OCI-LY7 (cell line): Measurements from ENCODE around the gene FAM227A. TPM values are rescaled to one million over a fixed set of nuclear protein-coding genes. Genes with fewer than 3 reads are reported as not detected.
A peak's percentile ranks its signal among the peaks of the same experiment; 100 is the strongest.

Experiments used
- BruUV-seq: library from RNA; stranded (reverse); fragments of 400-500 nt; replicated peaks from 2 replicates; lab custom pipeline; 2021; lab: Mats Ljungman, UMichigan
- CTCF ChIA-PET: fragments of 300-600 bp; sonication (Branson Sonifier 250); formaldehyde crosslinking; loops from one replicate; lab custom pipeline; 2022; ENCODE audit warnings: antibody characterized with exemption; ENCODE audit not compliant: unreplicated experiment; lab: Charles Lee
- POLR2A ChIA-PET: fragments of 300-600 bp; sonication (Branson Sonifier 250); formaldehyde crosslinking; loops from one replicate; lab custom pipeline; 2022; ENCODE audit warnings: antibody characterized with exemption; lab: Charles Lee
- DNase-seq: peaks from one replicate; pipeline ENCODE4 v3.0.0-alpha.2; 2015; ENCODE audit warnings: low spot score
- H2AFZ ChIP-seq: fragments of 200-600 bp; sonication (generic), shearing (Covaris generic); 2 replicates; pipeline ENCODE4 v1.6.1; 2014; ENCODE audit warnings: mild to moderate bottlenecking, antibody characterized with exemption, low read length, moderate library complexity
- H3K27ac ChIP-seq: fragments of 200-600 bp; sonication (generic); 2 replicates; pipeline ENCODE4 v1.5.1; 2014; ENCODE audit warnings: mixed run types, low read depth, mild to moderate bottlenecking, moderate library complexity, low read length, inconsistent platforms; ENCODE audit not compliant: poor library complexity, severe bottlenecking
- H3K36me3 ChIP-seq: fragments of 200-600 bp; sonication (generic); 2 replicates; pipeline ENCODE4 v1.6.1; 2014; ENCODE audit warnings: mild to moderate bottlenecking, antibody characterized with exemption, low read length, moderate library complexity, mixed read lengths; ENCODE audit not compliant: insufficient read depth
- H3K4me1 ChIP-seq: fragments of 200-600 bp; sonication (generic); 2 replicates; pipeline ENCODE4 v1.5.1; 2014; ENCODE audit warnings: mild to moderate bottlenecking, low read length; ENCODE audit not compliant: insufficient read depth, poor library complexity, severe bottlenecking
- H3K4me2 ChIP-seq: fragments of 200-600 bp; sonication (generic); 2 replicates; pipeline ENCODE4 v1.6.1; 2014; ENCODE audit warnings: mild to moderate bottlenecking, low read length
- H3K4me3 ChIP-seq: fragments of 200-600 bp; sonication (generic); 2 replicates; pipeline ENCODE4 v1.5.1; 2014; ENCODE audit warnings: mild to moderate bottlenecking, low read depth, low read length; ENCODE audit not compliant: poor library complexity, severe bottlenecking
- H3K79me2 ChIP-seq: fragments of 200-600 bp; sonication (generic); 2 replicates; pipeline ENCODE4 v1.6.1; 2016; ENCODE audit warnings: low read depth, mild to moderate bottlenecking, low read length, moderate library complexity, mixed read lengths; ENCODE audit not compliant: insufficient read depth
- H3K9me2 ChIP-seq: fragments of 200-600 bp; sonication (generic); 2 replicates; pipeline ENCODE4 v1.6.1; 2016; ENCODE audit warnings: mild to moderate bottlenecking, low read length, mixed read lengths; ENCODE audit not compliant: insufficient read depth
- H3K9me3 ChIP-seq: fragments of 200-600 bp; sonication (generic); 2 replicates; pipeline ENCODE4 v1.6.1; 2014; ENCODE audit warnings: mild to moderate bottlenecking, mixed run types, low read length, mixed read lengths
- H4K20me1 ChIP-seq: fragments of 200-600 bp; sonication (generic); 2 replicates; pipeline ENCODE4 v1.6.1; 2014; ENCODE audit warnings: mild to moderate bottlenecking, antibody characterized with exemption, low read length, moderate library complexity, mixed read lengths; ENCODE audit not compliant: insufficient read depth
- CTCF ChIP-seq: fragments of 200-600 bp; sonication (generic); conservative IDR thresholded peaks from 2 replicates; pipeline ENCODE4 v1.5.1; 2014; ENCODE audit warnings: mild to moderate bottlenecking, antibody characterized with exemption, low read length, moderate library complexity, mixed read lengths
- EZH2phosphoT487 ChIP-seq: fragments of 200-600 bp; sonication (generic); IDR thresholded peaks from 2 replicates; pipeline ENCODE4 v1.6.1; 2018; ENCODE audit warnings: low read depth, borderline replicate concordance, mild to moderate bottlenecking, mixed run types, antibody characterized with exemption, low read length, moderate library complexity, mixed read lengths
- intact Hi-C: fragments of 100-400 bp; cut with micrococcal nuclease; formaldehyde crosslinking; loops from one replicate; pipeline ENCODE4 v1.10.0; 2022; ENCODE audit not compliant: unreplicated experiment
- total RNA-seq, 2 experiments: library from RNA; depleted of rRNA in 1 of 2; stranded (reverse); fragments of >200 nt in 1 of 2; shearing (Covaris generic) in 1 of 2; gene quantifications; 2 replicates each; pipeline ENCODE4 v1.2.3, GENCODE V29; 2014 to 2022

The FAM227A gene
- total RNA-seq, 2 experiments from 2014 or later = 0.16 to 0.57 TPM

- Histone ChIP-seq H3K9me3 (no peaks in the 10 kb centered on the region), H3K79me2 (peaks cover 16% of the 10 kb centered on the region; the same call in 1 of the 2 replicates), H4K20me1 (no peaks in the 10 kb centered on the region), H3K27ac (no peak overlapping the region), H3K9me2 (no peaks in the 10 kb centered on the region), H3K4me2 (peak overlapping the region; percentile 73; the same call in 1 of the 2 replicates), H3K4me3 (no peak overlapping the region), H2AFZ (no peak overlapping the region), H3K36me3 (peaks cover 11% of the 10 kb centered on the region; the same call in 1 of the 2 replicates), H3K4me1 (peaks cover 23% of the 10 kb centered on the region)
- POLR2A ChIA-PET = interaction anchor here (0.7 to 1.5 kb wide), 2 partner anchors 138 to 173 kb away, joined by 3 to 8 read pairs; no protein-coding TSS in a partner anchor
- CTCF ChIA-PET = interaction anchor here (0.6 to 1.2 kb wide), 2 partner anchors 136 to 520 kb away, joined by 3 to 6 read pairs; no protein-coding TSS in a partner anchor
- peak; percentile 66 for DNase-seq
- intact Hi-C loops = loop anchor here (5.0 kb wide), 3 partner anchors 110 to 370 kb away; partner anchors contain the start of gene MAFF
- TF ChIP-seq CTCF = peak; percentile 93
- TF ChIP-seq EZH2phosphoT487 = no peak
- no TSS peak for BruUV-seq
Measured at GRCh38 chr22:38572065-38572464, 84.1 kb downstream of the FAM227A start.

- TF ChIP-seq EZH2phosphoT487 (no peak), CTCF (peak; percentile 66)
- intact Hi-C loops = loop anchor here (1.0 to 5.0 kb wide), 6 partner anchors 64 to 519 kb away; partner anchors contain the start of genes DDX17 and MAFF
- Histone ChIP-seq H4K20me1 (no peaks in the 10 kb centered on the region), H3K4me3 (peak overlapping the region; percentile 69), H3K9me2 (no peaks in the 10 kb centered on the region), H3K9me3 (no peaks in the 10 kb centered on the region), H2AFZ (peak overlapping the region; percentile 33; the same call in 1 of the 2 replicates), H3K4me1 (peaks cover 23% of the 10 kb centered on the region), H3K27ac (peak overlapping the region; percentile 70), H3K79me2 (peaks cover 16% of the 10 kb centered on the region; the same call in 1 of the 2 replicates), H3K4me2 (peak overlapping the region; percentile 73), H3K36me3 (peaks cover 17% of the 10 kb centered on the region; the same call in 1 of the 2 replicates)
- ChIA-PET CTCF (no interaction called here), POLR2A (interaction anchor here (0.7 to 1.5 kb wide), 3 partner anchors 9 to 172 kb away, joined by 3 to 8 read pairs (median 5); partner anchors contain the start of gene TOMM22)
- BruUV-seq = TSS peak; percentile 89
- DNase-seq = peak; percentile 72
Measured at GRCh38 chr22:38570779-38571364, 85.3 kb downstream of the FAM227A start.
